Stimulated activated naive B cell treated with anti-CD40 and anti-IgM and Interleukin-4, amounts not matched to agents 10 μg/mL and 1 μg/mL and 100 μg/mL, for 72 hours (primary cell): Measurements from ENCODE around the gene ROBO3.

Source experiments
- ATAC-seq, 2 donors: fragments of 150-1000 bp; cut with Tn5 transposase; replicated peaks; 2 replicates each; pipeline ENCODE4 v1.10.0; 2021; ENCODE audit warnings: moderate library complexity in 1 of 2
- DNase-seq: peaks from one replicate; pipeline ENCODE4 v3.0.0; 2021
- H3K27ac Mint-ChIP-seq: one replicate; pipeline ENCODE4 v1.8.0; 2022; ENCODE audit warnings: mild to moderate bottlenecking, mixed read lengths
- H3K27me3 Mint-ChIP-seq, 2 donors: one replicate each; pipeline ENCODE4 v1.8.0; 2022; ENCODE audit warnings: mixed read lengths in 2 of 2
- H3K36me3 Mint-ChIP-seq, 2 donors: one replicate each; pipeline ENCODE4 v1.8.0; 2022; ENCODE audit warnings: mixed read lengths in 2 of 2, mild to moderate bottlenecking in 1 of 2
- H3K4me1 Mint-ChIP-seq, 2 donors: one replicate each; pipeline ENCODE4 v1.8.0; 2022; ENCODE audit warnings: mixed read lengths in 2 of 2, mild to moderate bottlenecking in 1 of 2
- H3K4me3 Mint-ChIP-seq, 2 donors: one replicate each; pipeline ENCODE4 v1.8.0; 2022; ENCODE audit warnings: mild to moderate bottlenecking in 2 of 2, mixed read lengths in 2 of 2, moderate library complexity in 1 of 2
- H3K9me3 Mint-ChIP-seq, 2 donors: one replicate each; pipeline ENCODE4 v1.8.0; 2022; ENCODE audit warnings: mixed read lengths in 2 of 2, mild to moderate bottlenecking in 1 of 2

Gene ROBO3

DNA sequence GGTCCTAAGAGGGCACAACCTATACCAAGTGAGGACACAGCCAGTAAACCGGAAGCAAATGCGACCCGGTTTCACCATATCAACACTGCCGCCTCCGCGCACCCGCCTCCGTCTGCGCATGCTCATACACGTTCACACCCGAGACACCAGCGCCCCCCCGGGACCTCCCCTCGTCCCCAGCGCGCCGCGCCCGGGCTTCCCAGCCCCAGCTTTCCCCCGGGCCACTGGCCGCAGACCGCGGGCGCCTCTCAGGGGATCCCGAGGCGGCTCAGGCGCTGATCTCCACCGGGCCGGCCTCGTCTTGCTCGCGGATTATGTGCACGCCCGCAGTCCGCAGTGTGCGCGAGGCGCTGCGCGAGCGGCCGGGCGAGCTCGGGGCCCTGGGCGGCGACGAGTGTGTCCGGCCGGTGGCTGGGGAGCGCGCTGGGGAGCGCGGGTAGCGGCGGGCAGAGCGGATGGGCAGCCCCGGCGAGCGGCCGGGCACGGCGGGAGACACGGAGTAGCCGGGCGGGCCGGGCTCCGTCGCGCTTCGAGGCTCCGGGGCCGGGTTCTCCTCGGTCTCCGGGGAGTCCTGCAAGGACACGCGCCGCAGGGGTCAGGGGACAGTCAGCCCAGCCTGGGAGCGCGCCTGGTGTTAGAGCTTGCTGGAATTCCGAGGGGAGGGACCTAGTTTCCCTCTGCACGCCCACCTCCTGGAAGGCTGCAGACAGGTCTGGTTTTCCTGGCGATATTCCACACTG lies 55.8 kb downstream of the ROBO3 start:
- peak; percentile 75 for DNase-seq
- H3K36me3 Mint-ChIP-seq, result peaks cover 0 to 3% of the 10 kb centered on the region in 2 donors
- peak; percentile 83 for ATAC-seq
- peaks cover 52 to 83% of the 10 kb centered on the region in 2 donors for H3K27me3 Mint-ChIP-seq
- H3K27ac Mint-ChIP-seq, result no peak overlapping the region
- H3K4me1 Mint-ChIP-seq, result no peaks in the 10 kb centered on the region
- H3K9me3 Mint-ChIP-seq, result peaks cover 0 to under 1% of the 10 kb centered on the region in 2 donors
- H3K4me3 Mint-ChIP-seq, result peak overlapping the region; percentile 43 to 47

DNA sequence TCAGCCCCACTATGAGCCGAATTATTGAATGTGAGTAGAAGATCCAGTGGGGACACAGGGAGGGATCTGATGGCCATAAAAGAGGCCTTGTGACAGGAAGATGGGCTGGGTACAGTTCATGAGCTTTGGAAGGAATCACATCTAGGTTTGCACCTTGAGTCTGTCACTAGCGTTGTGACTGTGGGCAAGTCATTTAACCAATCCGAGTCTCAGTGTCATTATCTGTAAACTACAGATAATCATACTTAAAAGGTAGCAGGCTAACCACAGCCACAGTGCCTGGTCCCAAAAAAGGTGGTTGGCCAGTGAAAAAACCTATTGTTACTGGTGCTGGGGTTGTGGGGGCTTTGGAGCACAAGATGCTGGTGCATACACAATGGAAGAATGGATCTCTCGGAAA lies 57.6 kb downstream of the ROBO3 start:
- no peak overlapping the region for H3K27ac Mint-ChIP-seq
- DNase-seq, result no peak
- H3K36me3 Mint-ChIP-seq, result peaks cover 0 to 3% of the 10 kb centered on the region in 2 donors
- H3K4me1 Mint-ChIP-seq, result no peaks in the 10 kb centered on the region
- no peak overlapping the region for H3K4me3 Mint-ChIP-seq
- ATAC-seq, result no peak
- H3K9me3 Mint-ChIP-seq, result no peaks in the 10 kb centered on the region
- H3K27me3 Mint-ChIP-seq, result peaks cover 47 to 65% of the 10 kb centered on the region in 2 donors

DNA sequence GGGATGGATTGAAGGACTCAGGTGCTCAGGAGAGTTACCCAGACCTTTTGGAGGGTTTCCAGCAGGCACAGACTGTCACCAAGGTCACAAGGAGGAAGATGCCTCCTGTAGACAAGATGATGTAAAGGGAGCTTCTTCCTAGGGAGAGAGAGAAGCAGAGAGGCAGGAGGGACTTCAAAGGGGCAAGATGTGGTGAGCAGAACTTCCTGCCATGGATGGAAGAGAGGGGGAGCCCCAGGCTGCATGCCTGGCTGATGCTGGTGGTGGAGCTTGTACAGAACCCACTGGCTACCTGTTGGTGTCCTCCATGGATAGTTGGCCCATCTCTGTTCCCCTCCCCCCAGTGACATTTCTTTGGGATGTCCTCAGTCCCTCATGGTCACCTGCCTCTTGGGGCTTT lies 58.1 kb downstream of the ROBO3 start:
- Mint-ChIP-seq H3K27ac (no peak overlapping the region), H3K36me3 (peaks cover 0 to 3% of the 10 kb centered on the region in 2 donors), H3K9me3 (no peaks in the 10 kb centered on the region), H3K27me3 (peaks cover 47 to 60% of the 10 kb centered on the region in 2 donors), H3K4me3 (no peak overlapping the region), H3K4me1 (no peaks in the 10 kb centered on the region)
- DNase-seq (no peak), ATAC-seq (no peak)

DNA sequence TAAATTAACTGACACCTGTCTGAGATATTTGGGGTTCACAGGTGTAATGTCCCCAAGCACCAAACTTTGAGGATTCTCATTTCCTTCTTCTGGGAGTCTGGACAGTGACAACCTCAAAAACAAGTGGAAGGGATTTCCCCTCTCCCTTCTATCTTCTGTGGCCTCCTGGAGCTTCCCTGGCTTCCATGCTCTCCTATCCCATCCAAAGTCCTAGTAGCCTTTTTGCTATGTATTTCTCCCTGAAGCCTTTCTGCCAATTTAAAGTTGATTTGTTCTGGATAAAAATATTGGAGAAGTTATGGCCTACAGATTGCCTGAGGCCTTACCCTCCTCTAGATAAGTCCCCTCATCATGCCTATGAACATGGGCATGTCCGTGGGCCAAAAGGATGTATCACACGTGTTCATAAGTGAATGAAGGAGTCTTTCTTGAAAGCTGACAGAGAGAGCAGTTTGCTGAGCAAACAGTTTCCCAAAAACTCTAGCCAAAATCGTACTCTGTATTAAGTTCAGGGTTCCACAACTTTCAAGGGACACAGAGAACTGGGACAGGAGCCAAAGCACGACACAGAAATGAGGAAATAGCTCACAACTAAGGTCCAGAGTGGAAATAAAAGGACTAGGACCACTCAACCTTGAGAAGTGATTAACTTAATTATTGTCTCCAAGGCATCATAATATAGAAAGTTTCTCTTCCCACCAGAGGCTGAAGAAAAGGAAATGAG lies 63.9 kb downstream of the ROBO3 start:
- no peaks in the 10 kb centered on the region for H3K36me3 Mint-ChIP-seq
- DNase-seq (no peak), ATAC-seq (no peak)
- no peaks in the 10 kb centered on the region for H3K4me1 Mint-ChIP-seq
- H3K27ac Mint-ChIP-seq, result no peak overlapping the region
- peaks cover 13 to 16% of the 10 kb centered on the region in 2 donors for H3K27me3 Mint-ChIP-seq
- H3K9me3 Mint-ChIP-seq, result no peaks in the 10 kb centered on the region
- no peak overlapping the region for H3K4me3 Mint-ChIP-seq

DNA sequence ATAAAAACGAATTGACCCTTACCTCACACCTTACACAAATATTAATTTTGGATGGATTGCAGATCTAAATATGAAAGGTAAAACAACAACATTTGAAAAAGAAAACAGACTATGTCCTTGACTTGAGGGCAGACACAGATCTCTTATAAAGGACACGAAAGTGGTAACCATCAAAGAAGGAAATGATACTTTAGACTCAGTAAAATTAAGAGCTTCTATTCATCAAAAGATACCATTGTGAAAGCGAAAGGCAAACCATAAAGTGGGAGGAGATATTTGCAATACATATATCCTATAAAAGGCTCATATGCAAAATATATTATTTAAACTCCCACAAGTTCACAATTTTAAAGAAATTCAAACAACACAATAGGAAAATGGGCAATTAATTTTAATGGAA lies 65.6 kb downstream of the ROBO3 start:
- no peak overlapping the region for H3K27ac Mint-ChIP-seq
- no peak overlapping the region for H3K4me3 Mint-ChIP-seq
- H3K36me3 Mint-ChIP-seq, result no peaks in the 10 kb centered on the region
- no peak for DNase-seq
- peak in 1 of 2 donors; percentile 29 for ATAC-seq
- peaks cover 2 to 9% of the 10 kb centered on the region in 2 donors for H3K27me3 Mint-ChIP-seq
- H3K4me1 Mint-ChIP-seq, result no peaks in the 10 kb centered on the region
- H3K9me3 Mint-ChIP-seq, result no peaks in the 10 kb centered on the region
